HG03432 (cell line): ENCODE measurements around the gene LHFPL6.

Source experiments
- ATAC-seq: cut with Tn5 transposase; IDR thresholded peaks from one replicate; pipeline ENCODE4 v1.9.1; 2021; ENCODE audit warnings: mild to moderate bottlenecking, moderate library complexity; ENCODE audit not compliant: unreplicated experiment

Gene LHFPL6

DNA sequence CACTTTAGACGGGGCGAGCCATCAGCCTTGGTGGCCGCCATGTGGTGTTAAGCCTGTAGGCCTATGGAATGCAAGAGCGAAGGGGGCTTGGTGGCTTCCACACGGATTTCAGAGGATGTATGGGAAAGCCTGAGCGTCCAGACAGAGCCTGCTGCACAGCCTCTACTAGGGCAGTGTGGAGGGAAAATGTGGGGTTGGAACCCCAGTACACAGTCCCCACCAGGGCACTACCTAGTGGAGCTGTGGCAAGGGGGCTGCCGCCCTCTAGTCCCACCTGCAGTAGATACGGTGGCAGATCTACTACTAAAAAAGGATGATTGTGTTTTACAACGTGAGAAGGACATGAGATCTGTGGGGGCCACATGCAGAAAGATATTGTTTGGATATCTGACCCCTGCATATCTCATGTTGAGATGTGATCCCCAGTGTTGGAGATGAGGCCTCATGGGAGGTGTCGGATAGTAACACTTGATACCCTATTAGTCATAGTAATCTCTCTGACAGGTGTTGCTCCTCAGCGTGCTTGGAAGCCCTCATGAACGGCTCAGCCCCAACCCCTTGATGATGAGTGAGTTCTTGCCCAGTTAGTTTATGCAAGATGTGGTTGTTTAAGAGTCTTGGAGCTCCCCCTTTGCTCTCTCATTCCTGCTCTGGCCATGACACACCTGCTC is 45.6 kb downstream of the LHFPL6 start:
- no peak for ATAC-seq

DNA sequence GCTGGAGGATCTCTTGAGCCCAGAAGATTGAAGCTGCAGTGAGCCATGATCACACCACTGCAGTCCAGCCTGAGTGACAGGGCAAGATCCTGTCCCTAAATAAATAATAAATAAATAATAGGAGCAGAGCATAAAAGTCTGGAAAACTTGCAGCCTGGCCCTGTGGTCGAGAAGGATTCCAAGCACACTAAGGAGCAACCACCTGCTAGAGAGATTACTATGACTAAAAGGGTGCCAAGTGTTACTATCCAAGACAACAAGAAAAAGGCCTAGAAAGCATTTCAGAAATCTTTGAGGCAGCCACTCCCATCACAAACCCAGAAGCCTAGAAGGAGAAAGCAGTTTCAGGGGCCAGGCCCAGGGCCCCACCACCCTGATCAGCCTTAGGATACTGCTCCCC is 46.1 kb downstream of the LHFPL6 start:
- no peak for ATAC-seq

DNA sequence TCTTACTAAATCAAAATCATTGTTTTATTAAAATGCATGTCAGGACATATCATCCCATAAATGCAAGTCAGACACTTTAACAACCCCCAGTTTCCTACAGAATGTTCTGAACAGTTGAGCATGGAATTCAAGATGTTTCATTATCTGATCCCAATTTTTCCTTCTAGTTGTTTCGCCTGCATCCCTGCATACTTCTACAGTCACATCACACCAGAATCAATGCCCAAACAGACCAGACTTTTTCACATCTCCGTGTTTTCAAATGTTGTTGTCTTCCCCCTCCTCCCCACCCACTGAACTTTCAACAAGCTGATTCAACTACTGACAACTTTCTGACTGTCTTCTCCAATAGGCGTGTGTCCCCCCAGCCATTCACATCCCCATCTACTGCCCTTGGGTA is 48.6 kb downstream of the LHFPL6 start:
- ATAC-seq, result no peak

DNA sequence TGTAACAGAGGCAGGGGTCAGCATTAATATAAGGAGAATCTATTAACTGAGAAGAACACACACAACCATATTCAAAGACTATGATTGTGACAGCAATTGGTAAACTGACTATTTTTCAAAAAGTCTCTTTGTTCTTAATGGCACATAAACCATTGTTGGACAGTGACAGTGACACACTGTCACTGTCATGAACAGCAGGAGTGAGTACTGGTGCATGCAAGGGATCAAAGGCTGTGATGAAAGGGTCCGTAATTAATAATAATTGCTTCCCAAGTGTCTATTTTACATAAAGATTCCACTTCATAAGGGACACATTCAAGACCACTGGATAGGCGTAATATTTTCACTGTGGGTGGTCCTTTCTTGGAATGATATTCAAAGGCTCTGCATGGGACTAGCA is 50.7 kb downstream of the LHFPL6 start:
- ATAC-seq, result no peak

DNA sequence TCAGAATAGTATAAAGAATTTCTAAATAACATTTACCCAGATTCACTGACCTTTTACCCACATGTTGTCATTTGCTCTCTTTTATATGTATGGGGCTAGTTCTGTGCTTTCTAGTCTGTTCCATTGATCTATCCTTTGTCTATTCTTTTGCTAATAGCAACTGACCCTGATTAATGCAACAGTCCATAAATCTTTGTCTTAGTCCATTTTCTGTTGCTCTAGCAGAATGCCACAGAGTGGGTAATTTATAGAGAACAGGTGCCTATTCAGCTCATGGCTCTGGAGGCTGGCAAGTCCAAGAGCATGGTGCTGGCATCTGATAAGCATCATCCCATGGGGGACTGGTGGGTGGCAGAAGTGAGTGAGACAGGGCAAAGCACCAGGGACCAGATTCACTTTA is 52.1 kb downstream of the LHFPL6 start:
- no peak for ATAC-seq

DNA sequence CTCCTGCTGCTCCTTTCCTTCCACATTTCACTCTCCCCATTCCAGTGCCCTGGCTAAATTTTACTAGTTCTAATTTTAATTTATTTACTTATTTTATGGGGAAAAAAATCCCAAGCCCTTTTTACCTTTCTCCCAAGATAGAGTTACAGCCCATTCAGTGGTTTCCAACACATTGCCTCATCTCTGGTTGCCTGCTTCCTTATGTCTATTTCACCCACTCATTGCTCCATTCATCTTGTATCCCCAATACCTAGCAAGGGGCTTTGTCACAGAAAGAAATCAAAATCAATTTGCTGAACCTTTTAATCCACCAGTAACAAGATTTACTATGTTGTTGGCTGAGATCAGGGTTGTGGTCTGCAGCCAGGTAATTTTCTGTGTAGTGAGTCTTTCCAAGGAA is 55.9 kb downstream of the LHFPL6 start:
- ATAC-seq, result no peak

DNA sequence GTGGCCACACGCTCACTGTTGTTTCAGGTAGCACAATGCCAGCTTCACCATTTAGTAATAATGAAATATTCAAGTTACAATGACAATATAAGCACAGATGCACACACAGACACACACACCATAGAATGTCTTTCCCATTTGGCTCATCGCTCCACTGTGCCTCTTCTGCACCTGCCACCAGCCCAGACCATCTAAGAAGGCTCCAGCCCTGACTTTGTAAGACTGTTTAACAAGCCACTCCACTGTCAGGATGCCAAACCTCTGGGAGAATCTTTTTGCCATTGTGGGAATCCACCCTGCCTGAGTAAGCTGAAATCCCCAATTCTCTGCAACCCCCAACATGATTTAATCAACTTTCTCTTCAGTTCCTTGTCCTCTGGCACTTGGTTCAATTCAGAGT is 60.6 kb downstream of the LHFPL6 start:
- no peak for ATAC-seq

DNA sequence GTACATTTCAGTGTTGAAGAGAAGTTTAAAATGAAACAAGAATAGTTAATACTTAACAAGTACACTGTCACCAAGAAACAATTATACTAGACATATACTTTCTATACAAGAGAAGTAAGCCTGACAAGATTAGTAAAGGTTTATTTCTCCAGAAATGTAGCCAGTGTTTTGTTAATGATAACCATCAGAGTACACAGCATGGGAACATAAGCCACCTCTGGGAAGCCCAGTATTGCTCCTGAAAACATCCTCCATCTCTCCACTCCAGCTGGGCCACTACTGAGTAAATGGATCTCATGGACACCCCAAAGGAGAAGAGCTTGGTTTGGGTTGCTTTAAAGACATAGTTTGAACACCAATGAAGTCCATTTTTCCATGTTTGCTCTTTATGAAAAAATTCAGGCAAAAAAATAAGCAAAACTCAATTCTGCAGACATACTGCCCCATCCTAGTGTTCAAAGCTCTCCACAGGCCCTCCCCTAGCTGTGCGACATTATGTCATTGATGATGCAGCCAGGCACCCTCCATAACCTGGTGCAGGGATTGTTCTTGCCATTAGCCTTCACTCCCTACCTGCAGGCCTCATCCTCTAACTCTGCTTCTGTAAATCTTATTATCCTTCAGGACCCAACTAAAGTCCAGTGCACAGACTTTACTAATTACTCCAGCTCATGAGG is 61.9 kb downstream of the LHFPL6 start:
- no peak for ATAC-seq

DNA sequence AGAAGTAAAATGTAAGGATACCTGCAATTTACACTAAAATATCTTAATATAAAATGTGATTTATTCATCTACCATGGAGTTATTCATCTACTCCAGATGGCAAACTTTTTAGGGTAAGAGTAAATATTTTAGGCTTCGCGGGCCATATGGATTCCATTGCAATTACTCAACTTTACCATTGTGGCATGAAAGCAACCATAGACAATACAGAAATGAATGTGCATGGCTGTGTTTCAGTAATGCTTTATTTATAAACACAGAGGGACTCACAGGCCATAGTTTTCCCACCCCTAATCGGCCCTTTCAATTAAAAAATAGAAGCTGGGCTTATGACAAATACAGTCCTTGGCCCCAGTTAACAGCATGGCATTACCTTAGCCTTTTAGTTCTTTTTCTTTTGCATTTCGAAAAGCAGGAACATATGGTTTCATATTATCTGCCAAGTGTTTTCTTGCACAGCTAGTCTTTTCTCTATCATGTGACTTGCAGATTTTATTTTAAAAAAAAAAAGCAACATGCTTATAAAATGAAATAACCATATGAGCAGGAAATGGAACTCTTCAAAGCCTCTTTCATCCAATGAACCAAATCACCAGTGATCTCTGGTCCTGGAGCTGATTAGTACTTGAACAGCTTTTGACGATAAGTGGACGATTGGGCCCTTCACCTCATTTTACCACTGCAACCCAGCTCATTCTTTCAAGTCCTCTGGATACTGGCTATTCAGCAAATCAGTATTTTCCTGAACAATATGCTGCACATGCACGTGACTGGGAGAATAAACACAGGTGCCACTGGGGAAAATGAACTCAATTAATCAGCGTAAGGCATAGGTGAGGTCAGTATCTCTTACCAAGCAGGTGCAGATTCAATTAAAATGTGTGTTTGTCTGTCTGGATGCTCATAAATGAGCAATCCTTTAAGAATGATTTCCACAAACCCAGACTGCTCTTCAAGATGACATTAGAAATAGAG is 63.9 kb downstream of the LHFPL6 start:
- ATAC-seq, result no peak

DNA sequence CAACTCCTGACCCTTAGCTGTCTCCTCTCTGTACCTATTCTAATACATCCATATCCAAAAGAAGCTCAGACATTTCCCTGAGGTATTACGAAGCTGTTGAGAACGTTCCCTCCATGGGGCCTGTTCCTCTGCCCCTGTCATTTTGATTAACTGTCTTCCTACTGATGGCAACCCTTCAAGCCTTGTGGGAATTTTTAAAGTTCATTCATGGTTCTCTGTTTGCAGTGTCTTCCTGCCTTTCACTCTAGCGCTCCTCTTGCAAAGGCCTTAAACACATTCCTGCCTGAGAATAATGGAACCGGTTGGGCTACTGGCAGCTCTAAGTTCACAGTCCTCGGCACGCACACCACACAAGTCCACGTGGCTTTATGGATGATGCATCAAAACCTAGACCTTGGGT is 66.1 kb downstream of the LHFPL6 start:
- ATAC-seq, result no peak

DNA sequence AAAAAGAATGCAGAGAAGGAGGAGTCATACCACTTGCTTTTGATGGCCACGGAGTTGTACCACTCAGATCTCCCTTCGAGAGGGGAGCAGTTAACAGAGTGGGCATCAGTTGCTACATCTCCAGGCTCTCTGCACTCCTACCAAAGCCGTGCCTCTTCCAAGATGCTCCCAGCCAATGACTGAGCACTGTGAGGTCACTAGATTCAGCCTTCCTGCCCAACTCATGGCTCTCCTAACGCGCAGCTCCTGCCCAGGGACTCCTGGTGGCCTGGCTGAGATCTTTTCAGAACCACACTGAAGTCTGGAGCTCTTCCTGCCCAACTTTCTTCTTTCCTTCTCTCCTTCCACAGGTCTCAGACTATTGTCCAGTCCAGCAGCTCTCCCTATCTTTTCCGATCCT is 66.7 kb downstream of the LHFPL6 start:
- ATAC-seq, result no peak

DNA sequence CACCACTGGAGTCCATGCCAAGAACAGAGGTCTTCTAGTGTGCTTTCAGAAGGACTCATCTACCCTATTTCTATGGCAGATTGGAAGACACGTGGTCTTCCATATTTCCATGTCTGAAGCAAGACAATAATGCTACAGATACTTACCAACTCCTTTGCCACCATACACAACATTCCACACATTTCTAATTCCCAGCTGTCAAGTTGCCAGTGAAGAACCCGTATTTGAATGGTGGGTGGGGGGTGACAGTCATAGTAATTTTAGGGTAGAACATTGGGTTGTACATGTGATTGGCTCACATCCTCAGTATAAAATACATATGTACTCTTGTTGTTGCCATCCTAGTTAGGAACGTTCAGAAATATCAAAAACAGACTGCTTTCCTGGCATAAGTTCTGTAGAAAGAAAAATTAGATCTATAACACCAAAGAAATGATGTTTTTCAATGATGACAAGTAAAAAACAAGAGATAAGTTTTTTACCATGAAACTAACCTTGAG is 69.3 kb downstream of the LHFPL6 start:
- ATAC-seq, result no peak

DNA sequence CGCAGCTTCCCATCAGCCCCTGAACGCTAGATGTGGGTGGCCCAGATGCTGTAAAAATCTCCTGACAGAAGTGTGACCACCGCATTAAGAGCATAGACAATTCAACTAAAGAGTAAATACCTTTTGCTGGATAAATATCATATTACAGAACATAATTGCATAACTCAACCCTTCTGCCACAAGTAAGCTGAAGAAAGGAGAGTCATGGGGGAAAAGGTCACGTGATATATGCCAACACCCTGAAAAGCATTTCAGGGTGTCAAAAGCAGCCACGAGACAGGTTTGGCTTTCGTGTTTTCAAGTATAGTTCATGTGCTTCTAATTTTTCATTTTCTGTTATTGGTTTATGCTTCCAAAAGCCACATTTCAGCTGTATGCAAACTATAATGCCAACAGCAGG is 71.3 kb downstream of the LHFPL6 start:
- no peak for ATAC-seq

DNA sequence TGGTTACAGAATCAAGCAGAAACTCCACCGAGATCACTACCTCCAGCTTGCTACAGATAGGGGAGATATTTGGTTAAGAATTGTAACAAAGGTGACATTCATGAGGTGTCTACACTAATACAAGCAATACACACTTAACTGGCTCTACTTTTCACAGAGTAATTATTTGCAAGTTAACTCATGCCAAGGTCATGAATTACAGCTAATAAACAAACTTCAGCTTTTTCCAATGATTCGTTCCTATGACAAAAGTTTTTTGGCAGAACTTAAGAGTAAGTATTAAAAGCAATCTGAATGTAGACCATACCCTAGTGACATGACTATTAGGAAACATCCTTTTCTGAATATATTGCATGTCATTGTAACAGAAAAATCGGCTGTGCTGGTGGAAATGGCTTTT is 72.1 kb downstream of the LHFPL6 start:
- no peak for ATAC-seq

DNA sequence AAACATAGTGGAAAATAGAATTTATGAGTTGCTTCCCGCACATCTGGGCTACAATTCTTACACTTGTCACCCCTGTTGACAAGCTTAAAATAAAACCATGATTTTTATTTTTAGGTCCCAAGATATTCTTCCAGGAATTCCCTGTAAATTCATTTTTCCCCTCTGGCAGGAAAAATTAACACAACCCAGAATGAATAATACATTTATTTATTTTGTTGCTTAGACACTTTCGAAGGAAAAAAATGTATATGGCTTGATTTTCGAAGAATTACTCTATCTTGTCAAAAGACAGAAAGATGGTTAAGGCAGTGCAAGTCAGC is 74.4 kb downstream of the LHFPL6 start:
- ATAC-seq, result no peak

DNA sequence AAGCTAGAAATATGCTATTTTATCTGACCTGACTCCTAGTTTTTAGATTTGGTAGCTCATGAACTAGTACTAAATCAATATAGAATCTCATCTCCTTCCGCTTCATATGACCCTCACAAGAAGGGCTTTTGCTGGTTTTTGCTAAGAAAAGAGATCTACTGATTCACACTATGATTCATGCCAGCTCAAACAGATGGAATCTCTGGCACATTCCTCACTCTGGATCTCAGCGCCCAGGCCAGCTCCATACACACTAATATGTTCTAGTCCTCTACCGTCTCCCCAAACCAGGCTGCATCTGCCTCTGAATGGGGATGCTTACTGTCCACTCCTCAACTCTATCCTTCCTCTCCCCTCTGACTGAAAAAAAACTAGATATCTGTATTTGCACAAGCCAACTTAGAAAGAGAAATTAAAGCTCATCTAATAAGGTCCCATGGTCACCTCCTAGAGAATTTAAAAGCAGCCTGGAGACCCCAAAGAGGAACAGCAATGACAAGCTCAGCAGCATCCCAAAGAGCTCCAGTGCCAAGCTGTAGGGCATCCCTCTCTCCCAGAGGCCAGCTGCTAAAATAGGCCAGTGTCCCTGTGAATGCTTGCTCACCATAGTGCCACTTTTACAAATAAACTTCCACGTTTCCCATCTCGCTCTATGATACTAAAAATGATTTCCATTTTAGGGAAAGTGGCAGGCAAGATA is 74.9 kb downstream of the LHFPL6 start:
- no peak for ATAC-seq

DNA sequence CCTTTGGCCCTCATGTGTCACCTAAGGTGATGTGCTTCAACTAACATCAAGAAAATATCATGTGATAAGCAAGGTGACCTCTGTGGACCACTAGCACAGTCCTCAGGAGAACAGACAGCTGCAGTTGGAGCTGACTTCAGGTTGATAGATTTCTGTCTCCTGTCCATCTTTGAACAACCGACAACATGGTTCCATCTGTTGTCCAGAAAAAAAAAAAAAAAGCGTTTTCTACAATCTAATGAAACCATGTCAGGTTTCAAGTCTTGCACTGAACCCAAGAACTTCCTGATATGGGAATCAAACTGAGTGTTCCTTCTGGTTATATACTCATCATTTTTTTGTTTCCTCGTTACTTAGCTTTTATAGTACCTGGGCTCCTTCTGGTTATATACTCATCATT is 75.7 kb downstream of the LHFPL6 start:
- ATAC-seq, result no peak

DNA sequence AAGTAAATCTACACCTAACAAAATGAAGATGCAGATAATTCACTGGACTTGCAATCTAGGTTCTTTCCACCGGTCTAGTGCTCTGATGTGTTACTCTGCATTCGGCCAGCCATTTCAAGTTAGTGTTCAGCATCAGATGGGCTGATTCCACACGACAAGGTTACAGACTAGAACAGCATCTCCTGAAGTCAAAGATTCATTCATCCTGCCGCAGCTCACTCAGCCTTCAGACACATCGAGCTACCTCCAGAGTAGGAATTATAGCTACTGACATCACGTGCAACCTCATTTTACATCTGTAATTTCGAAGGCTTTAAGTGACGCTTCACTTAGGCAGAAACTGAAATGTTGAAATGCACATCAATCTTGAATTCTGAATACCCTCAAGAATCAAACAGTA is 76.5 kb downstream of the LHFPL6 start:
- no peak for ATAC-seq

DNA sequence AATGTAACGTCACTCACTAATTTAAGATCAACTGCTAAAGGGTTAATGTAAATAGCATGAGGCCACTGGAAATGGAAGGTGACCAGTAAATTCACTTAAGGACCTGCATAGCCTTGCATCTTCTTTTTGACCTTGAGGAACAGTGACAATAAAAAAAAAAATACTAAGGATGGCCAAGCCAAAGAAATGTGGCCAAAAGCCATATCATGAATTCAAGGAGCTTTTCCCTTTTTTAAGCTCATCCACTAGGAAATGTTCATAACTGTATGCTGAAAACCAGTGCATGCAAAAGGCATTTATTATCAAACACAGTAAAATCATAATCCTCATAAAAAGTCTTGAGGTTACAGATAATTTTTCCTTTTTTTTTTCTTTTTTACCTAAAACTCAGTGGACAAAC is 77.5 kb downstream of the LHFPL6 start:
- ATAC-seq, result no peak

DNA sequence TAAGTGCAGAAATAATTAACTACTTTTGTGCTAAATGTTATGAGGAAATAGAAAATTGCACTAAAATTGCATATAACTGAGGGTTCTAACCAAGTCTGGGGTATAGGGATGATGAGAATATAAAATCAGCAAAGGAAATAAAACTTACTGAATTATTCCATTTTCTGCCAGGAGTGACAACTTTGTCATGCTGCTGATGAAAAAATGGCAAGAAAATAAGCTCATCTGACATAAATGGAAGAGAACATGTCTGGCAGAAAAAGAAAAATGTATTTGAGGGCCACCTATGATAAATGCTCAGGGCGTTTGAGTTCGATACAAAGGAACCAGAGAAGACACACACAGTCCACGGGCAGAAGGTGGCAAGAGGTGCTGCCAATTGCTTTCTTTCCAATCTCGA is 78.2 kb downstream of the LHFPL6 start:
- ATAC-seq, result no peak

DNA sequence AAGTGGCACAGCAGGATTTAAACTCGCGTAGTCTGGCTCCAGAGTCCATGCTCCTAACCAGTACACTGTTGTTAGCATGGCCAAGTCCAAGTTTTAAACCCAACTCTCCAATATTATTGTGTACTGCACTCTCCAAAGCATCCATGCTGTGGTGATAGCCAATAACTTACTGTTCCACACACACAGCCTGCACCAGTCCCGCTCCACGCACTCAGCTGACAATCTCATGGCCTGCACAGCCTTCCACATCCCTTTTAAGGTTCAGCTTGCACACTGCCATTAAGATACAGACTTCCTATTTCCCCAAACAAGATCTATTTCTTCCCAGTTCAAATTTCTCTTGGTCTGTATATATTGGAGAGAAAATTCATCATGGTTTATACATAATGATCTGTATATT is 80.7 kb downstream of the LHFPL6 start:
- no peak for ATAC-seq
